Left ventricle myocardium inferior (tissue), 1 donor: ENCODE data around the gene EIF3L. TPM values are rescaled to one million over a fixed set of nuclear protein-coding genes. Genes with fewer than 3 reads are reported as not detected.

Experiments used
- DNase-seq: peaks from one replicate; pipeline ENCODE4 v3.0.0-alpha.2; 2020
- H3K27ac ChIP-seq: fragments of 200-600 bp; replicated peaks from 2 replicates; pipeline ENCODE4 v1.8.0; 2021
- H3K27me3 ChIP-seq: fragments of 200-600 bp; 2 replicates; pipeline ENCODE4 v1.8.0; 2021; ENCODE audit warnings: low read depth
- H3K36me3 ChIP-seq: fragments of 200-600 bp; 2 replicates; pipeline ENCODE4 v1.8.0; 2021
- H3K4me1 ChIP-seq: fragments of 200-600 bp; 2 replicates; pipeline ENCODE4 v1.8.0; 2021
- H3K4me3 ChIP-seq: fragments of 200-600 bp; 2 replicates; pipeline ENCODE4 v1.8.0; 2021; ENCODE audit warnings: mild to moderate bottlenecking, moderate library complexity
- H3K9me3 ChIP-seq: fragments of 200-600 bp; replicated peaks from 2 replicates; pipeline ENCODE4 v1.8.0; 2021
- intact Hi-C: fragments of 100-400 bp; cut with micrococcal nuclease; formaldehyde crosslinking; loops from one replicate; pipeline ENCODE4 v1.11.0; 2022
- total RNA-seq: library from RNA; stranded (reverse); fragmentation: NEBNext Ultra II Directional; extraction: Animal tissue kit (Norgen Biotek cat#: 25700); gene quantifications from one replicate; pipeline ENCODE4 v1.2.1, GENCODE V29; 2021
- TF ChIP-seq, protein P1 (sequence below): fragments of 200-600 bp; IDR thresholded peaks from 2 replicates; pipeline ENCODE4 v1.8.0; 2021; ENCODE audit warnings: antibody characterized with exemption, mild to moderate bottlenecking, borderline replicate concordance
- donor health status: DM: no; HTN: yes; CAD: no; lungs with severe emphysema.

EIF3L gene
- total RNA-seq, 1 donor from 2014 or later: 379 TPM

DNA sequence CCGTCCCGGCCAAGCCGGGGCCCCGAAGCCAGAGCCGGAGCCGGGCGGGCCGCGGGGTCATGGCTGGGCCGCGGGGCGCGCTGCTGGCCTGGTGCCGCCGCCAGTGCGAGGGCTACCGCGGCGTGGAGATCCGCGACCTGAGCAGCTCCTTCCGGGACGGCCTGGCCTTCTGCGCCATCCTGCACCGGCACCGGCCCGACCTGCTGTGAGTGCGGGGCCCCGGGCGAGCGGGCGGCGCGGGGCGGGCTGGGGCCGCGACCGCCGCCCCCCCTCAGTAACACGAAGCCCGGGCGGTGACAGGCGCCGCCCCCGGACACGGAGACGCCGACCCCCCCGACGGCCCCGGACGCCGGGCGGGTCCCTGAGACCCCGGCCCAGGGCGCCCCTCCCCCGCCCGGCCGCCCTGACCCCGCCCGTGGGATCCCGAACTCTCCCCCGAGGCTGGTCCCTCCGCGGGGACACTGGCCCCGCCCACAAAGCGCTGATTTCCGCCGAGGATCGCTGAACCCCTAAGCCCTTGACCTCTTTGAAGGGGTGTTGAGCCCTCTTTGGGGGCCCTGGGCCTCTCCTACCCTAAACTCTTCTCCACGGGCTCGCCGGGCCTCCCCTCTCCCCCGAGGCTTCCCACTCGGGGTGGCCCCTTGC is 57.3 kb downstream of the EIF3L start:
- H3K36me3 ChIP-seq: no peaks in the 10 kb centered on the region
- H3K4me3 ChIP-seq: peak overlapping the region; percentile 82
- TF ChIP-seq, protein P1, sequence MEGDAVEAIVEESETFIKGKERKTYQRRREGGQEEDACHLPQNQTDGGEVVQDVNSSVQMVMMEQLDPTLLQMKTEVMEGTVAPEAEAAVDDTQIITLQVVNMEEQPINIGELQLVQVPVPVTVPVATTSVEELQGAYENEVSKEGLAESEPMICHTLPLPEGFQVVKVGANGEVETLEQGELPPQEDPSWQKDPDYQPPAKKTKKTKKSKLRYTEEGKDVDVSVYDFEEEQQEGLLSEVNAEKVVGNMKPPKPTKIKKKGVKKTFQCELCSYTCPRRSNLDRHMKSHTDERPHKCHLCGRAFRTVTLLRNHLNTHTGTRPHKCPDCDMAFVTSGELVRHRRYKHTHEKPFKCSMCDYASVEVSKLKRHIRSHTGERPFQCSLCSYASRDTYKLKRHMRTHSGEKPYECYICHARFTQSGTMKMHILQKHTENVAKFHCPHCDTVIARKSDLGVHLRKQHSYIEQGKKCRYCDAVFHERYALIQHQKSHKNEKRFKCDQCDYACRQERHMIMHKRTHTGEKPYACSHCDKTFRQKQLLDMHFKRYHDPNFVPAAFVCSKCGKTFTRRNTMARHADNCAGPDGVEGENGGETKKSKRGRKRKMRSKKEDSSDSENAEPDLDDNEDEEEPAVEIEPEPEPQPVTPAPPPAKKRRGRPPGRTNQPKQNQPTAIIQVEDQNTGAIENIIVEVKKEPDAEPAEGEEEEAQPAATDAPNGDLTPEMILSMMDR: no peak
- peak; percentile 35 for DNase-seq
- H3K27ac ChIP-seq: peak overlapping the region; percentile 91
- no peaks in the 10 kb centered on the region for H3K9me3 ChIP-seq
- intact Hi-C loops: no loop called here
- H3K27me3 ChIP-seq: no peaks in the 10 kb centered on the region
- H3K4me1 ChIP-seq: peaks cover 52% of the 10 kb centered on the region

DNA sequence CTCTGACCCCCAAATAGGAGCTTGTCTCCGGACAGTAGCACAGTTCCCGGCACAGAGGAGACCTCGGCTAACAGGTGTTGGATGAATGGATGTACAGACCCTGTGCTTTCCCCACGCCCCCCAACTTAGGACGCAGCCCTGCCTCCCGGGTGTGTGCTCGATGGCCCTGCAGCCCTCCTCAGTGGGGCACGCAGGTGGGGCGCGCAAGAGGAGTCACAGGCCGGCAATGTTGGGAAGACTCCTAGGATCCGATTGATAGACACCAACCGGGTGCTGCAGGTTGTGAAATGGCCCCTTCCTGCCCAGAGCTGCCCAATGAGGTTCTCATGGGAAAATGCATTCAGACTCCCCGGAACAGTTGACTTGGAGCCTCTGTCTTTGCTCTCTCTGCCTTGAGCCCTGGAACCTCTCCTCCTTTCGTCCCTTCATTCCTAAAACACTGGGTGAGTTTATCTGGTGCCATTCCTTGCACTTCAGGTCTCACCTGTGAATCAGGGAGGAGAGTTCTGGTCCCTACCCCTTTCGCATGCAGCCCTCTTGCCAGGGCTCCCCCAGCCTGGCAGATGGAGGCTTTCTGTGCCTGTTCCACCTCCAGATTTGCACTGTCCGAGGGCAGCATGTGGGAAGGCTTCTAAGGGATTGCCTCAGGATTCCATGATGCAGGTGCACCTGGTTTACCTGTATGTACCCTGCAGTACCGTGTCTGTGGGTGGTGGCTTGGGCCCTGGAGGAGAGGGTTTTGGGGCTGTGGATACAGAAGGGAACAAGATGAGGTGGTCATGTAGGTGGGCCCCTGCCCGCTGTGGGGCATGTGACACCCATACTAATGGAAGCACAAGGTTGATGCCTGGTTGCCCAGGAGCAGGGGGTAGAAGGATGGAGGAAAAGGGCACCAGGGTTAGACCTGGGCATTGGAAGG is 58.1 kb downstream of the EIF3L start:
- Histone ChIP-seq H3K4me1 (peaks cover 57% of the 10 kb centered on the region), H3K9me3 (no peaks in the 10 kb centered on the region), H3K27ac (peak overlapping the region; percentile 91), H3K4me3 (peak overlapping the region; percentile 82), H3K27me3 (no peaks in the 10 kb centered on the region), H3K36me3 (no peaks in the 10 kb centered on the region)
- intact Hi-C loops: no loop called here
- no peak for DNase-seq
- TF ChIP-seq, protein P1: no peak

DNA sequence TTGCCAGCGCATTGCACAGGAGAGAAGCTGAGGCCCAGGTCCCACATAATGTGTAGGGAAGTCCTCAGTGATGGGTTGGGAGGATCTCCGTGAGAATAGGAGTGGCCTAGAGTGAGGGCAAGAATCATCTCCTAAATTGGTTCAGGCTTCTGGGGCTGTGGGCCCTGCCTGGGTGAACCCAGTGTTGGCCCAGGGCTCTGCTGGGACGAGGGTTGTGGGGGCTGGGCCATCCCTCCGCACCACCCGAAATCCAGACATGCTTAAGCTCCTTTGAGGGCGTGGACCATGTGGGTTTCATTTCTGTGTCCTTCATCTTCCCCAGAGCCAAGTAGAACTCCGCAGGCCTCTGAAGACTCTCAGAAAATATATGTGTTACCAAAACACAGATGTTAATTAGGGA is 60.5 kb downstream of the EIF3L start:
- H3K4me3 ChIP-seq: no peak overlapping the region
- intact Hi-C loops: no loop called here
- DNase-seq: no peak
- H3K4me1 ChIP-seq: peaks cover 79% of the 10 kb centered on the region
- H3K9me3 ChIP-seq: no peaks in the 10 kb centered on the region
- H3K27me3 ChIP-seq: no peaks in the 10 kb centered on the region
- no peak overlapping the region for H3K27ac ChIP-seq
- TF ChIP-seq, protein P1: no peak
- H3K36me3 ChIP-seq: peaks cover 16% of the 10 kb centered on the region

DNA sequence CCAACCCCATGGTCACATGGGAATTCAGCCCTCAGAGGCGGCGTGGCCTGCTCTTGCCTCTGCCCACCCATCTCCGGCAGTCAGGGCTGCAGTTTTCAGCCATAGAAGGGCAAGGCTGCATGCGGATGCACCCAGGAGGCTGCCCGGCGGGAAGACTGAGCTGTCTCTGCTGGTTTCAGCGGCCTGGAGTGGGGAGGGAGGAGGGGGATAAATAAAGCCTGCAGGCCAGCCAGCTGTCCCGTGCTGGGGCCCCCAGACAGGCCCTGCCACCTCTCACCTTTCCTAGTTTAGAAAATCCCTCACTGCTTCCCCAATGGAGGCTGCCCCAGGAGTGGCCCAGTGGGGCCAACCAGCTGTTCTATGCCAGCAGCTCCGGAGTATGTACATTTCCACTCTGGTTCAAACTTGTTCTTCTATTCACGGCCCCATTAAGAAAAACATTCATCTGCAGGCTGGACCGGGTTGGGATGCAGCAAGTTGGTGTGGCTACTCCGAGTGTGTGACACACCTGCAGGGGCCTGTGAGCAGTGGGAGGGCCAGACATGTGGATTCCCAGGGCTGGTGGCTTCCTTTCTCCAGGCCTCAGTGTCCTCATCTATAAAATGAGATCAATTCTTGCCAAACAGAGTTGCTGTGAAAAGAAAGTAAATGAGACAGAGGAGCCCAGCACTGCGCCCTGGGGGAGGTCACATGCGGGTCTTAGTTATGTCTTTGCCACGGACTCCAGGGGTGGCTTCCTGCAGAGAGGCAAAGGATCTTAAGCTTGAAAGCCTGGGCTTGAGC is 61.9 kb downstream of the EIF3L start:
- H3K9me3 ChIP-seq: no peaks in the 10 kb centered on the region
- TF ChIP-seq, protein P1: no peak
- peak overlapping the region; percentile 79 for H3K27ac ChIP-seq
- H3K4me1 ChIP-seq: peaks cover 68% of the 10 kb centered on the region
- no peak overlapping the region for H3K4me3 ChIP-seq
- peaks cover 28% of the 10 kb centered on the region for H3K36me3 ChIP-seq
- H3K27me3 ChIP-seq: no peaks in the 10 kb centered on the region
- intact Hi-C loops: no loop called here
- DNase-seq: no peak

DNA sequence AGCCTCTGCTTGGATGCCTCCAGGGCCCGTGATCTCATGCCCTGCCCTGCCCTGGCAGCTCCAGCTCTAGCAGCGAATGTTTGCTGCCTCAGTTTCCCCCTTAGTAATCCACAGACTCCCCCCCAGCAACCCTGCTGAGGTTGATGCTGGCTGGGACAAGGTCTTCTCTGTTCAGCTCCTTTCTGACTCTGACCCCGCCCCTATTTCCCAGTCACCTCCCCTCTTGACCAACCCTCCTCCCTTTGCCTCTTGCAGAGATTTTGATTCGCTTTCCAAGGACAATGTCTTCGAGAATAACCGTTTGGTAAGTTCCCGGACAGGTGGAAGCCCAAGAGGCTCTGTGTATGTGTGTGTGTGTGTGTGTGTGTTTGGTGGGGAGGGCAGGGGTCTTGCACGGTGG is 62.5 kb downstream of the EIF3L start:
- no peak overlapping the region for H3K4me3 ChIP-seq
- peaks cover 34% of the 10 kb centered on the region for H3K36me3 ChIP-seq
- TF ChIP-seq, protein P1: no peak
- DNase-seq: no peak
- intact Hi-C loops: no loop called here
- peak overlapping the region; percentile 79 for H3K27ac ChIP-seq
- H3K27me3 ChIP-seq: no peaks in the 10 kb centered on the region
- no peaks in the 10 kb centered on the region for H3K9me3 ChIP-seq
- H3K4me1 ChIP-seq: peaks cover 65% of the 10 kb centered on the region
